NCI-H2171 treated with DMSO at 0.1 percent for 48 hours (cell line): ENCODE data around the gene SF3A1.
"Not testable (repeated sequence)": the region's sequence is repeated elsewhere in the genome, so short reads cannot be mapped to it uniquely, and the experiment has no call there.

Experiments
- DNase-seq: peaks from one replicate; lab custom pipeline; 2025; lab: John Stamatoyannopoulos, UW

The SF3A1 gene

GRCh38 chr22:30351226-30351625 lies 5.5 kb downstream of the SF3A1 start:
- DNase-seq, result no peak

GRCh38 chr22:30348809-30349208 lies 7.9 kb downstream of the SF3A1 start:
- no peak for DNase-seq

- DNase-seq, result no peak
Observed at GRCh38 chr22:30348404-30348803, 8.3 kb downstream of the SF3A1 start.

GRCh38 chr22:30347255-30347892 lies 9.3 kb downstream of the SF3A1 start:
- DNase-seq, result no peak

- no peak for DNase-seq
Observed at GRCh38 chr22:30344447-30345200, 12.1 kb downstream of the SF3A1 start.

- DNase-seq, result no peak
Observed at GRCh38 chr22:30340911-30341685, 15.6 kb downstream of the SF3A1 start.

GRCh38 chr22:30338802-30339201 lies 17.9 kb downstream of the SF3A1 start:
- no peak for DNase-seq

GRCh38 chr22:30338341-30338740 lies 18.4 kb downstream of the SF3A1 start:
- not testable (repeated sequence) for DNase-seq

GRCh38 chr22:30337461-30337778 lies 19.3 kb downstream of the SF3A1 start:
- DNase-seq, result no peak

GRCh38 chr22:30336752-30337460 lies 19.8 kb downstream of the SF3A1 start:
- DNase-seq, result no peak

- no peak for DNase-seq
Observed at GRCh38 chr22:30335236-30335635, 21.5 kb downstream of the SF3A1 start.

GRCh38 chr22:30334646-30335045 lies 22.0 kb downstream of the SF3A1 start:
- DNase-seq, result no peak

- DNase-seq, result no peak
Observed at GRCh38 chr22:30333707-30334087, 23.0 kb downstream of the SF3A1 start.

GRCh38 chr22:30332994-30333706 lies 23.5 kb downstream of the SF3A1 start:
- DNase-seq, result no peak

- no peak for DNase-seq
Observed at GRCh38 chr22:30332551-30332950, 24.1 kb downstream of the SF3A1 start.

- DNase-seq, result no peak
Observed at GRCh38 chr22:30328466-30329049, 28.1 kb downstream of the SF3A1 start.

- DNase-seq, result peak; percentile 18
Observed at GRCh38 chr22:30327864-30328345, 28.8 kb downstream of the SF3A1 start.

- DNase-seq, result peak; percentile 97
Observed at GRCh38 chr22:30326706-30327362, 29.9 kb downstream of the SF3A1 start, which contains the start of gene TBC1D10A. TBC1D10A (minus strand) TSS chr22:30326941; CDS start chr22:30326881, 60 bp downstream.

- no peak for DNase-seq
Observed at GRCh38 chr22:30326255-30326705, 30.4 kb downstream of the SF3A1 start.

GRCh38 chr22:30325724-30326254 lies 30.9 kb downstream of the SF3A1 start:
- no peak for DNase-seq
